ENCODE measurements around the gene KATNAL2.

DNA sequence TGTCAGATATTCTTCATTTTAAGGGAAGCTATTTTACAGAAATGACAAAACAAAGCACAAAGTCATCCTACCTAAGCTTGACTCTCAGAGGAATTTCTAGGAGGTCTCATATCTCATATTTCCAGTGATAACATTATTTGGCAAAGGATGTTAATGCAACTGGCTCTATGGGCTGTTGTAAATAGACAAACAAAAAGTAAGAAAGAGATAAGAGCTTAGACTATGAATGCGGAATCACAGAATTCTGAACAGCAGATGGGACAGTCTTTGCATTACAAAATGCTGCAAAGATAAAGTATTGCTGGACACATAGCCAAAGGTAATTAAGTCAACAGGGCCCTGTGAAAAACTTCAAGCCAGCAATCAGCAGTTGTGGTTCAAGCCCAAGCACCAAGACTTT is 24.0 kb upstream of the KATNAL2 start:
- TF ChIP-seq, protein P1, sequence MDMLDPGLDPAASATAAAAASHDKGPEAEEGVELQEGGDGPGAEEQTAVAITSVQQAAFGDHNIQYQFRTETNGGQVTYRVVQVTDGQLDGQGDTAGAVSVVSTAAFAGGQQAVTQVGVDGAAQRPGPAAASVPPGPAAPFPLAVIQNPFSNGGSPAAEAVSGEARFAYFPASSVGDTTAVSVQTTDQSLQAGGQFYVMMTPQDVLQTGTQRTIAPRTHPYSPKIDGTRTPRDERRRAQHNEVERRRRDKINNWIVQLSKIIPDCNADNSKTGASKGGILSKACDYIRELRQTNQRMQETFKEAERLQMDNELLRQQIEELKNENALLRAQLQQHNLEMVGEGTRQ (IDR thresholded peaks at IDR 0.05; ENCODE audit: borderline replicate concordance, low read depth, low read length), result no peak
- no peak for TF ChIP-seq CHD4 (IDR thresholded peaks at IDR 0.05)
- TF ChIP-seq, protein P2, sequence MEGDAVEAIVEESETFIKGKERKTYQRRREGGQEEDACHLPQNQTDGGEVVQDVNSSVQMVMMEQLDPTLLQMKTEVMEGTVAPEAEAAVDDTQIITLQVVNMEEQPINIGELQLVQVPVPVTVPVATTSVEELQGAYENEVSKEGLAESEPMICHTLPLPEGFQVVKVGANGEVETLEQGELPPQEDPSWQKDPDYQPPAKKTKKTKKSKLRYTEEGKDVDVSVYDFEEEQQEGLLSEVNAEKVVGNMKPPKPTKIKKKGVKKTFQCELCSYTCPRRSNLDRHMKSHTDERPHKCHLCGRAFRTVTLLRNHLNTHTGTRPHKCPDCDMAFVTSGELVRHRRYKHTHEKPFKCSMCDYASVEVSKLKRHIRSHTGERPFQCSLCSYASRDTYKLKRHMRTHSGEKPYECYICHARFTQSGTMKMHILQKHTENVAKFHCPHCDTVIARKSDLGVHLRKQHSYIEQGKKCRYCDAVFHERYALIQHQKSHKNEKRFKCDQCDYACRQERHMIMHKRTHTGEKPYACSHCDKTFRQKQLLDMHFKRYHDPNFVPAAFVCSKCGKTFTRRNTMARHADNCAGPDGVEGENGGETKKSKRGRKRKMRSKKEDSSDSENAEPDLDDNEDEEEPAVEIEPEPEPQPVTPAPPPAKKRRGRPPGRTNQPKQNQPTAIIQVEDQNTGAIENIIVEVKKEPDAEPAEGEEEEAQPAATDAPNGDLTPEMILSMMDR (IDR thresholded peaks at IDR 0.05 in 2 of 3, conservative IDR thresholded peaks at IDR 0.05 in 1 of 3; ENCODE audit: control insufficient read depth in 2 of 3, extremely low read depth in 1 of 3, insufficient read depth in 1 of 3, low read depth in 3 of 3, low read length in 3 of 3), result no peak
- no peak for TF ChIP-seq ZNF207 (IDR thresholded peaks at IDR 0.05; ENCODE audit: borderline replicate concordance)
- TF ChIP-seq JUND (IDR thresholded peaks at IDR 0.05; ENCODE audit: low read depth, low read length), result no peak
- no peak for TF ChIP-seq POLR2AphosphoS5 (IDR thresholded peaks at IDR 0.05; ENCODE audit: low read length)
